Measurements from ENCODE around the gene ANKRD12. TPM values are rescaled to one million over a fixed set of nuclear protein-coding genes. Genes with fewer than 3 reads are reported as not detected.

ANKRD12 gene
- total and polyA plus RNA-seq, 2 donors (not counting 1 experiment from before 2014, with no cell fraction given), result 8.0 to 183 TPM

DNA sequence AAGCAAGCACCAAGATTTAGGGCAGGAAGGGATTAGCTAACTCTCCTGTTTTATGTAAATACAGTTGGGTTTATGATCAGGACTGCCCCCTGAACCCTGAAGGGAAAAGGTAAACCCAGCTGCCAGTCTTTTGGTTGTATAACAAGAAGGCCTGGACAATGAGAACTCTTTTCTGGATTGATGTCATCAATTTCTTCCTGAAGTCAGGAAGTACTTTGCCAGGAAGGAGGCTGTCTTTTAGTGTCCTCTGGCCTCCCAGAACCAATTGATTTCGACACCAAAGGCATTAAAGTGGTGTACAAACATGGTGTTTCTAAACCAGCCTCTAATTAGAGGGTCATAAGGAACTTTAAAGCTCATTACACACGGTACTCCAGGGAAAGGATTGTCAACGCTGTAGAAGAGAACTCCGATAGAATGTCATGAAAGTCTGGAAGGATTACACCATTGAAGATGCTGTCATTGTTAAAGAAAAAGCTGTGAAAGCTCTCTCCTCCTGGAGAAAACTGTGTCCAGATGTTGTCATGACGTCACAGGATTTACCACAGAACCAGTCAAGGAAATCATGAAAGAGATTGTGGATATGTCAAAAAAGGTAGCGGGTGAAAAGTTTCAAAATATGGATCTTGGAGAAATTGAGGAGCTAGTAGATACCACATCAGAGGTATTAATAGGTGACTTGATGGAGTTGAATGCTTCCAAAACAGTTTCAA is 78.8 kb downstream of the ANKRD12 start:
- TF ChIP-seq EZH2 (IDR thresholded peaks at IDR 0.05; ENCODE audit: borderline replicate concordance, insufficient read depth, low read depth, low read length, poor library complexity, severe bottlenecking) (no peak), CTCF (IDR thresholded peaks at IDR 0.05) (no peak)
- Histone ChIP-seq H3K9me3 (ENCODE audit: control extremely low read depth in 1 of 3, control insufficient read depth in 2 of 3, insufficient read depth in 1 of 3, low read length in 2 of 3) (no peaks in the 10 kb centered on the region), H3K27ac (ENCODE audit: low read length in 2 of 2) (no peak overlapping the region), H3K4me1 (ENCODE audit: control insufficient read depth in 2 of 2, insufficient read depth in 2 of 2, low read length in 2 of 2) (no peaks in the 10 kb centered on the region), H3K9ac (ENCODE audit: low read length) (no peak overlapping the region), H3K4me2 (replicated peaks; ENCODE audit: low read depth, low read length, poor library complexity, severe bottlenecking) (no peak overlapping the region), H2AFZ (ENCODE audit: insufficient read depth, low read depth, low read length, poor library complexity, severe bottlenecking) (no peak overlapping the region), H4K20me1 (ENCODE audit: control insufficient read depth, insufficient read depth, low read length, poor library complexity, severe bottlenecking) (no peaks in the 10 kb centered on the region), H3K4me3 (ENCODE audit: control extremely low read depth in 1 of 5, extremely low read depth in 1 of 5, insufficient read depth in 1 of 5, low read depth in 2 of 5, low read length in 4 of 5) (no peak overlapping the region), H3K27me3 (replicated peaks in 1 of 4; ENCODE audit: control extremely low read depth in 1 of 4, control insufficient read depth in 3 of 4, insufficient read depth in 4 of 4, low read length in 3 of 4) (no peaks in the 10 kb centered on the region), H3K36me3 (replicated peaks in 1 of 2; ENCODE audit: control extremely low read depth in 1 of 2, control insufficient read depth in 1 of 2, extremely low read depth in 1 of 2, insufficient read depth in 2 of 2, low read length in 1 of 2) (peaks cover 8 to 53% of the 10 kb centered on the region in 2 experiments), H3K79me2 (ENCODE audit: control insufficient read depth, insufficient read depth, low read length) (no peaks in the 10 kb centered on the region)
- POLR2A ChIA-PET, result no interaction called here
- Mint-ChIP-seq H3K27me3 (no peaks in the 10 kb centered on the region), H3K4me1 (peaks cover 5% of the 10 kb centered on the region), H3K27ac (peak overlapping the region; percentile 32), H3K9me3 (ENCODE audit: insufficient read depth) (no peaks in the 10 kb centered on the region), H3K4me3 (no peak overlapping the region)
- ATAC-seq (ENCODE audit: low read depth) (no peak), DNase-seq (no peak)
- WGBS (ENCODE audit: insufficient coverage), result 100% methylated on average over 4 of the region's 6 CpGs
- intact Hi-C loops (cut with micrococcal nuclease), result no loop called here
- CTCF ChIA-PET, result interaction anchor here (0.7 to 1.2 kb wide), 2 partner anchors 142 to 144 kb away, joined by 3 read pairs; no protein-coding TSS in a partner anchor

DNA sequence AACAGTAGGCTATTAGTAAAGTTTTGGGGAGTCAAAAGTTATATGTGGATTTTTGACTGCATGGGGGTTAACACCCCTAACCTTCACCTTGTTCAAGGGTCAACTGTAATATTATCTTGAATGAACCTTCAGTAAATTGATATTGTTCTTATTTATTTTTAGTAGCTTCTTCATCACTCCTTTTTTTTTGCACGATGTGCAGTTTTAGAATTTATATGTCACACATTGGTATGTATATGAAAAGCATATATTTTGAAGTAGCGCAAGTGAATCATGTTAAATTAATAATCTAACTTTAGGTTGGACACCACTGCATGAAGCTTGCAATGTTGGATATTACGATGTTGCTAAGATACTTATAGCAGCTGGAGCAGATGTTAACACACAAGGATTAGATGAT is 79.9 kb downstream of the ANKRD12 start:
- no peak overlapping the region for H3K4me3 ChIP-seq (ENCODE audit: control extremely low read depth in 1 of 5, extremely low read depth in 1 of 5, insufficient read depth in 1 of 5, low read depth in 2 of 5, low read length in 4 of 5)
- H3K9me3 Mint-ChIP-seq (ENCODE audit: insufficient read depth), result no peaks in the 10 kb centered on the region
- ATAC-seq (ENCODE audit: low read depth), result no peak
- peaks cover 3% of the 10 kb centered on the region for H3K4me1 Mint-ChIP-seq
- H3K27ac Mint-ChIP-seq, result no peak overlapping the region
- H3K27ac ChIP-seq (ENCODE audit: low read length in 2 of 2), result no peak overlapping the region
- CTCF ChIA-PET, result interaction anchor here (1.2 kb wide), 1 partner anchor 143 kb away, joined by 3 read pairs; no protein-coding TSS in a partner anchor
- POLR2A ChIA-PET, result no interaction called here
- no peaks in the 10 kb centered on the region for H3K27me3 Mint-ChIP-seq
- H3K4me3 Mint-ChIP-seq, result no peak overlapping the region
- H3K9me3 ChIP-seq (ENCODE audit: control extremely low read depth in 1 of 3, control insufficient read depth in 2 of 3, insufficient read depth in 1 of 3, low read length in 2 of 3), result no peaks in the 10 kb centered on the region
- H3K9ac ChIP-seq (ENCODE audit: low read length), result no peak overlapping the region
- no peaks in the 10 kb centered on the region for H4K20me1 ChIP-seq (ENCODE audit: control insufficient read depth, insufficient read depth, low read length, poor library complexity, severe bottlenecking)
- no CpG with 5 or more reads among the region's 3 CpGs for WGBS (ENCODE audit: insufficient coverage)
- H3K4me2 ChIP-seq (replicated peaks; ENCODE audit: low read depth, low read length, poor library complexity, severe bottlenecking), result no peak overlapping the region
- TF ChIP-seq CTCF (IDR thresholded peaks at IDR 0.05) (no peak), EZH2 (IDR thresholded peaks at IDR 0.05; ENCODE audit: borderline replicate concordance, insufficient read depth, low read depth, low read length, poor library complexity, severe bottlenecking) (no peak)
- H2AFZ ChIP-seq (ENCODE audit: insufficient read depth, low read depth, low read length, poor library complexity, severe bottlenecking), result no peak overlapping the region
- no peak for DNase-seq
- H3K79me2 ChIP-seq (ENCODE audit: control insufficient read depth, insufficient read depth, low read length), result no peaks in the 10 kb centered on the region
- no peaks in the 10 kb centered on the region for H3K4me1 ChIP-seq (ENCODE audit: control insufficient read depth in 2 of 2, insufficient read depth in 2 of 2, low read length in 2 of 2)
- intact Hi-C loops (cut with micrococcal nuclease), result no loop called here
- no peaks in the 10 kb centered on the region for H3K27me3 ChIP-seq (replicated peaks in 1 of 4; ENCODE audit: control extremely low read depth in 1 of 4, control insufficient read depth in 3 of 4, insufficient read depth in 4 of 4, low read length in 3 of 4)
- peaks cover 8 to 54% of the 10 kb centered on the region in 2 experiments for H3K36me3 ChIP-seq (replicated peaks in 1 of 2; ENCODE audit: control extremely low read depth in 1 of 2, control insufficient read depth in 1 of 2, extremely low read depth in 1 of 2, insufficient read depth in 2 of 2, low read length in 1 of 2)

Data from B cell (primary cell).